MCF 10A (cell line): ENCODE data around the gene CARD11. TPM values are rescaled to one million over a fixed set of nuclear protein-coding genes. Genes with fewer than 3 reads are reported as not detected.
A peak's percentile ranks its signal among the peaks of the same experiment; 100 is the strongest.

Experiments used
- BruUV-seq: library from RNA; stranded (reverse); fragments of 400-500 nt; replicated peaks from 2 replicates; lab custom pipeline; 2021; lab: Mats Ljungman, UMichigan
- CTCF ChIA-PET: fragments of 300-600 bp; sonication (Branson Sonifier 250); formaldehyde crosslinking; extraction: SDS; loops from one replicate; lab custom pipeline; 2021; ENCODE audit warnings: antibody characterized with exemption, inconsistent platforms; lab: Yijun Ruan, JAX
- POLR2A ChIA-PET: fragments of 300-600, 350-650 bp; sonication (Branson Sonifier 250); formaldehyde crosslinking; extraction: SDS; loops from one replicate; lab custom pipeline; 2020; ENCODE audit warnings: antibody characterized with exemption, inconsistent platforms; lab: Yijun Ruan, JAX
- DNase-seq: peaks from one replicate; pipeline ENCODE4 v3.0.0-alpha.2; 2018; ENCODE audit not compliant: unreplicated experiment
- H3K27ac Mint-ChIP-seq: one replicate; pipeline ENCODE4 v1.8.0; 2022; ENCODE audit warnings: mild to moderate bottlenecking, low read depth, mixed read lengths; ENCODE audit not compliant: unreplicated experiment
- H3K27me3 Mint-ChIP-seq: one replicate; pipeline ENCODE4 v1.8.0; 2022; ENCODE audit warnings: mixed read lengths; ENCODE audit not compliant: insufficient read depth, unreplicated experiment
- H3K36me3 Mint-ChIP-seq: one replicate; pipeline ENCODE4 v1.8.0; 2022; ENCODE audit warnings: mild to moderate bottlenecking, moderate library complexity, mixed read lengths; ENCODE audit not compliant: insufficient read depth, unreplicated experiment
- H3K4me1 Mint-ChIP-seq: one replicate; pipeline ENCODE4 v1.8.0; 2022; ENCODE audit warnings: mixed read lengths; ENCODE audit not compliant: insufficient read depth, unreplicated experiment
- H3K4me3 Mint-ChIP-seq: one replicate; pipeline ENCODE4 v1.8.0; 2022; ENCODE audit warnings: mild to moderate bottlenecking, moderate library complexity, mixed read lengths; ENCODE audit not compliant: unreplicated experiment
- H3K9me3 Mint-ChIP-seq: one replicate; pipeline ENCODE4 v1.8.0; 2022; ENCODE audit warnings: mixed read lengths; ENCODE audit not compliant: unreplicated experiment
- CTCF ChIP-seq: fragments of 200-600 bp; IDR thresholded peaks from one replicate; pipeline ENCODE4 v1.8.0; 2022; ENCODE audit warnings: antibody characterized with exemption, mild to moderate bottlenecking; ENCODE audit not compliant: unreplicated experiment
- intact Hi-C: fragments of 100-400 bp; cut with micrococcal nuclease; formaldehyde crosslinking; loops from 2 replicates; pipeline ENCODE4 v1.14.1; 2022
- total RNA-seq: library from RNA; stranded (reverse); gene quantifications from 2 replicates; pipeline ENCODE4 v1.2.3, GENCODE V29; 2022

Gene CARD11
- total RNA-seq, 1 experiment from 2014 or later, result not detected

- DNase-seq, result no peak
- Mint-ChIP-seq H3K9me3 (no peaks in the 10 kb centered on the region), H3K27me3 (no peaks in the 10 kb centered on the region), H3K27ac (no peak overlapping the region), H3K4me1 (peaks cover 29% of the 10 kb centered on the region), H3K4me3 (no peak overlapping the region), H3K36me3 (peaks cover 6% of the 10 kb centered on the region)
- ChIA-PET CTCF (interaction anchor here (0.6 to 1.0 kb wide), 4 partner anchors 12 to 429 kb away, joined by 3 to 5 read pairs (median 4); no protein-coding TSS in a partner anchor), POLR2A (no interaction called here)
- intact Hi-C loops, result loop anchor here (10.0 kb wide), 1 partner anchor 154 kb away; no protein-coding TSS in a partner anchor
- BruUV-seq, result no TSS peak
- no peak for TF ChIP-seq CTCF
Observed at GRCh38 chr7:2878306-2878705, 165.4 kb downstream of the CARD11 start.

DNA sequence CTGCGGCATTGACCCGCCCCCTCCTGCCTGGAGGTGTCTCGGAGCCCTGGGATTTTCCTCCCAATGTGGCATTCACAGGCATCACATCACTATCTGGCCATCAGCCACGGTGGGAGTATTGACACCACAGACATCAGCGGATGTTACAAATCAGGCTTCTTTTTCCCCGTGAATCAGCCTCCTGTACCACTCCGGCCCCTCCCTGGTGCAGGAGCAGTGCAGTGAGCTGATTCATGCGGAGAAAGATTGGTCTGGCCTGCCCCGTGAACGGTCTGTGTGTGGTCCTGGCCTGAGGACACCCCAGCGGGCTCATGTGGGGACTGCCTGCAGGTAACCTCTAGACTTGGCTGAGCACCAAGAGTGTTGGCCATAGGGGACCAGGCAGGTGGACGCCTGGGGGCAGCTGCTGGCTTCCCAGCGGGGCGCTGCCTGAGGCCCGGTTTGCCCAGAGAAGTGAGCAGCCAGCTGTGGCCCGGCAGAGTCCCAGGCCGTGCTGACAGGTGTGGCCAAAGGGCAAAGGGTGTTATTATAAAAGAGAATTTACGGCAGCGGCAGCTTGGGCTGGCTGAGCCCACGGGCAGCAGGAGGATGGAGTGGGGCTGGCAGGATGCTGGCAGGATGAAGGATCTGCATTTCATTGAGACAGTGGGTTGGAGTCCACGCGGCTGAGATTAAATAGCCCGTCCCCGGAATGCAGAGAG, 167.5 kb downstream of the CARD11 start:
- intact Hi-C loops, result loop anchor here (10.0 kb wide), 1 partner anchor 151 kb away; no protein-coding TSS in a partner anchor
- Mint-ChIP-seq H3K9me3 (no peaks in the 10 kb centered on the region), H3K4me1 (peaks cover 36% of the 10 kb centered on the region), H3K36me3 (peaks cover 6% of the 10 kb centered on the region), H3K27me3 (no peaks in the 10 kb centered on the region), H3K27ac (no peak overlapping the region), H3K4me3 (no peak overlapping the region)
- peak; percentile 87 for DNase-seq
- no peak for TF ChIP-seq CTCF
- CTCF ChIA-PET, result interaction anchor here (0.5 to 1.0 kb wide), 3 partner anchors 12 to 323 kb away, joined by 3 to 6 read pairs (median 3); no protein-coding TSS in a partner anchor
- no TSS peak for BruUV-seq
- POLR2A ChIA-PET, result interaction anchor here (0.5 to 1.2 kb wide), 2 partner anchors 118 to 1016 kb away, joined by 3 to 4 read pairs; no protein-coding TSS in a partner anchor

- Mint-ChIP-seq H3K4me3 (no peak overlapping the region), H3K27me3 (no peaks in the 10 kb centered on the region), H3K36me3 (peaks cover 6% of the 10 kb centered on the region), H3K4me1 (peaks cover 36% of the 10 kb centered on the region), H3K27ac (peak overlapping the region; percentile 100), H3K9me3 (no peaks in the 10 kb centered on the region)
- DNase-seq, result peak; percentile 93
- intact Hi-C loops, result loop anchor here (5.0 to 10.0 kb wide), 2 partner anchors 149 to 698 kb away; no protein-coding TSS in a partner anchor
- TF ChIP-seq CTCF, result no peak
- ChIA-PET CTCF (interaction anchor here (0.7 to 1.7 kb wide), 2 partner anchors 9 to 126 kb away, joined by 4 to 7 read pairs; no protein-coding TSS in a partner anchor), POLR2A (interaction anchor here (0.7 to 1.0 kb wide), 2 partner anchors 116 to 434 kb away, joined by 3 to 4 read pairs; no protein-coding TSS in a partner anchor)
- BruUV-seq, result TSS peak; percentile 100
Observed at GRCh38 chr7:2873686-2874551, 169.7 kb downstream of the CARD11 start.
